Activated CD4-positive, alpha-beta T cell treated with anti-CD3 and anti-CD28 coated beads, Interleukin-2, Interleukin-6, amounts not matched to agents 100 ng/mL and 50 ng/mL, durations not matched to agents 16 hours and 8 hours (primary cell): ENCODE measurements around the gene CDC5L.

Source experiments
- DNase-seq: peaks from one replicate; pipeline ENCODE4 v3.0.0-alpha.2; 2020

The CDC5L gene

DNA sequence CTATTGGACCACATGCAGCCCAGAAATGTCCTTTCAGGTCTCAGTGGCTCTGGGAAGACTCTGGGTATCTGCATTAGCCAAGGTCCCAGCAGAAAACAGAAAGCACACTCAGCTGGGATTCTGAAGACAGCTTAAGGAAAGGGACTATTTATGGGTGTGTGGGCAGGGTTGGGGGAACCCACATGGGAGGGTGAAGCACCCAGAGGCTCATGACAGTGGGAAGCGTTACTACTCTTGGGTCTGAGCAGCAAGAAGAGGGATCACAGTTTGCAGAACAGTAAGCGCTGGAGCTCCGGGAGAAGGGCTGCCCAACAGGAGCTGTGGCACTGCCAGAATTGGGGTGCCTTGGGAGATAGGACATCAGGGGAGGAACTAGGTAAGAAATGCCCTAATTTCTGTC lies 12.4 kb upstream of the CDC5L start:
- no peak for DNase-seq

- DNase-seq: no peak
Observed at GRCh38 chr6:44377484-44377883, 10.0 kb upstream of the CDC5L start.

GRCh38 chr6:44377971-44378370 lies 9.5 kb upstream of the CDC5L start:
- no peak for DNase-seq

- no peak for DNase-seq
Observed at GRCh38 chr6:44381739-44382138, 5.8 kb upstream of the CDC5L start.

GRCh38 chr6:44386364-44386928 lies 1.1 kb upstream of the CDC5L start:
- no peak for DNase-seq

DNA sequence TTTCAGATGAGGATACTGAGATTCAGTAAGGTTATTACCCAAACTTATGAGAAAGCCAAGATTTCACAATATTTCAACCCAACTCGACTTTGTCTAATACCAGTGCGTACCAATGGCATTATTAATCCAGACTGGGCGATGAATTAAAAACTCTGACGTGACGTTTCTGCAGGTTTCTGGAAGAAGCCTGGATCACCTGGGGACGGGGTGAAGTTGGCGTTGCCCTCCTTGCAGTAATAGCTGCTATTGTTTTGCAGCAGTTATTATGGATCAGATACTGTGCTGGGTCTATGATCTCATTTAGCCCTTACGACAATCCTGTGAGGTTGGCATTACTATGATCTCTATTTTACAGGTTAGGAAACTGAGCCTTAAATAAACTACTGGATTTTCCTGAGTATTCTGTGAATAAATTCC lies 569 bp upstream of the CDC5L start:
- DNase-seq: no peak

- DNase-seq: peak; percentile 20
Observed at GRCh38 chr6:44388135-44388487, 605 bp downstream of the CDC5L start.

DNA sequence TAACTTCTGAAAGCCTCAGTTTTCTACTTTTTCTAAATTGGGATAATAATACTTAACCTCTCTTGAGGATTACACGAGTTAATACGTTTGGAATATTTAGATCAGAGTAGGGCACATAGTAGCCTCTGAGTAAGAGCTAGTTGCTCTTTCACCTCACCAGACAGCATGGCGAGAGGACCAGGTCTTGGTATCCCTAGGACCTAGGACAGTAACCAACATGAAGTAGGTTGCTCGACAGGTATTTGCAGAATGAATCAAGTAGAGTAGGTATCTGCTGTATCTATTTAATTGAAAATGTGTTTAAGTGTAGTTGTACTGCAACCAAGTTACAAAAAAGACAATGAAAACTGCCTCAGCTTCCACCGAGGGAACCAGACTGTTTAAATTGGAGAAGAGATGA lies 1.4 kb downstream of the CDC5L start:
- DNase-seq: no peak

DNA sequence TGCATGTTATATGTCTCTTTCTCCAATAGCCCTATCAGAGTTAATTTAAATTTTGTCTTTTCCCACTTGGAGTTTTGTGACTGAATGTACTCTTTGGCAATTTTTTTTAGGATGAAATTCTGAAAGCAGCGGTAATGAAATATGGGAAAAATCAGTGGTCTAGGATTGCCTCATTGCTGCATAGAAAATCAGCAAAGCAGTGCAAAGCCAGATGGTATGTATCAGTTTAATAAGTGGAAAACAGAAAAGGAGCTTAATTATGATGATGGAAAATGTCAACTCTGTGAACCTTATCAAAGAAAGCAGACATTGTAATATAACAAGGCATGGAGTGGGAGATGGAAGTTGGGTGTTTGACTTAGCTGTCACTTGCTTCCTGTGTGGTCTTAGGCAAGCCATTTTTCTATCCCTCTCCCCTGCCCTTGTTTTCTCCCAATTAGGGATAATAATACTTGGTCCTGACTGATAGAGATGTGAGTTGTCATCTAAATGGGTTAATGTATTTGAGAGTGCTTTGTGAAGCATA lies 2.7 kb downstream of the CDC5L start:
- no peak for DNase-seq

- no peak for DNase-seq
Observed at GRCh38 chr6:44395501-44395900, 8.0 kb downstream of the CDC5L start.

GRCh38 chr6:44396968-44397367 lies 9.5 kb downstream of the CDC5L start:
- no peak for DNase-seq

GRCh38 chr6:44397424-44398164 lies 10.1 kb downstream of the CDC5L start:
- DNase-seq: no peak

GRCh38 chr6:44399991-44400390 lies 12.5 kb downstream of the CDC5L start:
- peak; percentile 30 for DNase-seq

GRCh38 chr6:44400572-44400971 lies 13.1 kb downstream of the CDC5L start:
- DNase-seq: no peak

- DNase-seq: no peak
Observed at GRCh38 chr6:44401138-44401537, 13.6 kb downstream of the CDC5L start.

DNA sequence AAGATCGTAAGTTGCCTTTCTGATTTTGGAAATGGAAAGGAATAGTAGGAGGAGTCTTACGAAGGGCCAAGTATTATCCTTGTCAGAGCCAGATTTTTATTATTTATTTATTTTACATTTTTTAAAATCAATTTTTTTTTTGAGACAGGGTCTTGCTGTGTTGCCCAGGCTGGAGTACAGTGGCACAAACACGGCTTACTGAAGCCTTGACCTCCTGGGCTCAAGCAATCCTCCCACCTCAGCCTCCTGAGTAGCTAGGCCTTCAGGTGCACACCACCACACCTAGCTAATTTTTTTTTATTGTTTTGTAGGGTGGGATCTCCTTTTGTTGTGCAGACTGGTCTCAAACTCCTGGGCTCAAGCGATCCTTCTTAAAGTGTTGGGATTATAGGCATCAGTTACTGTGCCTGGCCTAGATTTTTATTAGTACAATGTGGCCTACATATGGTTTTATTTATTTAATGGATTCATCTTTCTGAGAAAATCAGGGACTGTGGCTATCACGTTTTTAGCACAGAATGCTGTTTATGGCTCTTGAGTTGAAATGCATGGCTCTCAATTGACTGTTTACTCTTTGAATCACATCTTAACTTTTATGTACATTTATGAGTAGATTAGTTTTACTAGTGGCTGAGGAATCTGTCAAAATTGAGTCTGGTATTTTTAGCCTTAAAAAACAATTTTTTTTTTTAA lies 16.7 kb downstream of the CDC5L start:
- no peak for DNase-seq

DNA sequence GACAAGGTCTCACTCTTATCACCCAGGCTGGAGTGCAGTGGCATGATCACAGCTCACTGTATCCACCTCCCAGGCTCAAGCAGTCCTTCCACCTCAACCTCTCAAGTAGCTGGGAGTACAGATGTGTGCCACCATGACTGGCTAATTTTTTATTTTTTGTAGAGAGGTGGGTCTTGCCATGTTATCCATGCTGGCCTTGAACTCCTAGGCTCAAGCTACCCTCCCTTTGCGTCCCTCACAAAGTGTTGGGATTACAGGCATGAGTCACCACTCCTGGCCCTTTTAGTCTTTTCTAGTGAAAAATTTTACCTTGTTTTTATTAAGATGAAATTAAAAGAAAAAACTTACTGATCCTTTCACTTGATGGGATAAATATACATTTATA lies 17.2 kb downstream of the CDC5L start:
- no peak for DNase-seq

DNA sequence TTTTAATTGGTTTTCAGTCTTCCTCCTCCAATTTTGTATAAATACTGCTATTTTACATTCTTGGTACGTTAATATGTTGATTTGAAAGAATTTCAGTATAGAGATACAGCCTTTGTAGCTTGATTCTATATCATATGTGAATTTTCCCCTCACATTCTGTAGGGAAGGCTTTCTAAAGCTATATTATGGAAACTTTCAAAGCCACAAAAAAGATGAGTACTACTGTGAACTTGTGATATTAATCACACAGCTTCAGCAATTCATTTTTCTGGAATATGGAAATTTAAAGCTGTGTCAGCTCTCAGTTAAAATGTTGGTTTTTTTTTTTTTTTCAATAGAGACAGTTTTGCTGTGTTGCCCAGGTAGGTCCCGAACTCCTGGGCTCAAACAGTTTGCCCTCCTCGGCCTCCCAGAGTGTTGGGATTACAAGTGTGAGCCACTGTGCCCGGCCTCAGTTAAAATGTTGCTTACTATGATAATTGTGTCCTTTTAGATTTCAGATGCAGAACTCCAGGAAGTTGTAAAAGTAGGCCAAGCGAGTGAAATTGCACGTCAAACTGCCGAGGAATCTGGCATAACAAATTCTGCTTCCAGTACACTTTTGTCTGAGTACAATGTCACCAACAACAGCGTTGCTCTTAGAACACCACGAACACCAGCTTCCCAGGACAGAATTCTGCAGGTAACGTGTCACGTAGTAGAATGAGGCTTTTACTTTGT lies 20.6 kb downstream of the CDC5L start:
- DNase-seq: no peak

- peak; percentile 11 for DNase-seq
Observed at GRCh38 chr6:44409207-44409794, 21.8 kb downstream of the CDC5L start.

DNA sequence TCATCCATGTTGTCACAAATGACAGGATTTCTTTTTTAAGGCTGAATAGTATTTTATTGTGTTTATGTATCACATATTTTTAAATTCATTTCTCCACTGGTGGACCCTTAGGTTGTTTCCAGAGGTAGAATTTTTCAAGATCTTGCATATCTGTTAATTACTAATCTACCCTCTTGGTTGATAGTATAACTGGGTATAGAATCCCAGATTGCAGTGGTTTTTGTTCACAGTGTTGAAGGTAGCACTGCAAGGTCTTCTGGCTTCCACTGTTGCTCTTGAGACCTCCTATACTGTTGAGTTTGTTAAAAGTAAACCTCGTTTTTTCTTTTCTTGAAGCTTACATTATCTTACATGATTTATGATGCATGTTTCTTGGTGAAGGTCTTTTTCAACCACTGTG lies 22.9 kb downstream of the CDC5L start:
- DNase-seq: no peak

DNA sequence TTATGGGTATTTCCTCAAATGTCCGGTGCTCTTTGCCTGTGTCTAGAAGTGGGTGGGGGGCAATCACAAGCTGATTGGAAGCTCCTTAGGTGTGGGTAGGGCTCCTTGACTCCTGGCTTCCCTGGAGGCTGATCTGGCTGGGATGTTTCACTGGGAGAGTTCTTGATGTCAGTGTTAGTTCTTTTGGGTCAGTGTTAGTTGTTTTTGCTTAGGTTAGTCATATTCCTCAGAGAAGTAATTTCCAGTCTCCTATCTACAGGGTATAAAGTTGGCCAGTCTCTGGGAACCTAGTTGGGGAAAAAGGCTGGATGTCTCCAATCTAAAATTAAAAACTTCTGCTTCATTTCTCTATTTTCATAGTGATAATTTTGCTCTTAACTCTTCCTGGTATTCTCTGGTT lies 23.6 kb downstream of the CDC5L start:
- DNase-seq: no peak

GRCh38 chr6:44415449-44415848 lies 27.9 kb downstream of the CDC5L start:
- no peak for DNase-seq

DNA sequence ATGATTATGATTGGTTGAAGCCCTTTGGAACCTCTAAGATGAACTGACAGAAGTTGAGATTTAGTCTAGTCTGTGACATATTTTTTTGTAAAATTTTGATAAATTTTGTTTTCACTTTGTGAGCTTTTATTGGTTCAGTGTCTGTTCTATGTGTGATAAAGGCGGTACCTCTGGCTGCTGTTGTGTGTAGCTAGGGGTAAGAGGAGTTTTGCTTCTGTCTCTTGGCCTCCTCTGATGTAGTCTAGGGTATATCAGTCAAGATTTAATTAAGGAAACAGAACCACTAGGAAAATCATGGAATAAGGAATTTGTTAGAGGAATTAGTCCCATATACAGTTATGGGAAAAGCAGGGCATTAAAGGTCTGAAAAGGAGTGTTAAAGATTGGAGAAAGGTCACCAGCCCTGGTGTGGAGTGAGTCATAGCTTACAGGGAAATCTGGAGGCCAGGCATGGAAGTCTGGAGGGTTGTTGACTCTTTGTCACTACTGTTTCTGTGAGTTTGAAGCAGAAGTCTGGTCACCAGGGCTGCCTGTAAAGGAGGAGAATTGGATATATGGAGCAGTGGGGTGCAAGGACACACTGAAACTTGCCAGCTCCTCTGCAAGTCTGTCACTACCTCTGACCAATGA lies 28.5 kb downstream of the CDC5L start:
- DNase-seq: no peak
